Measurements from ENCODE around the gene TMEM25.

TMEM25 gene

DNA sequence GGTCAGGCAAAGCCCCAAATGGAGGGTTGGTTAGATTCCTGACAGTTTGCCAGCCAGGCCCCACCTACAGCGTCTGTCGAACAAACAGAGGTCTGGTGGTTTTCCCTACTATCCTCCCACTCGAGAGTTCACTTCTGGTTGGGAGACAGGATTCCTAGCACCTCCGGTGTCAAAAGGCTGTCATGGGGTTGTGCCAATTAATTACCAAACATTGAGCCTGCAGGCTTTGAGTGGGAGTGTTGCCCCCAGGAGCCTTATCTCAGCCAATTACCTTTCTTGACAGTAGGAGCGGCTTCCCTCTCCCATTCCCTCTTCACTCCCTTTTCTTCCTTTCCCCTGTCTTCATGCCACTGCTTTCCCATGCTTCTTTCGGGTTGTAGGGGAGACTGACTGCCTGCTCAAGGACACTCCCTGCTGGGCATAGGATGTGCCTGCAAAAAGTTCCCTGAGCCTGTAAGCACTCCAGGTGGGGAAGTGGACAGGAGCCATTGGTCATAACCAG, 8.4 kb upstream of the TMEM25 start:
- no peak for DNase-seq (ENCODE audit: extremely low read depth, insufficient read length)
- Histone ChIP-seq H3K36me3 (ENCODE audit: control insufficient read depth, insufficient read depth, low read length) (peaks cover 20% of the 10 kb centered on the region), H3K4me3 (replicated peaks; ENCODE audit: low read depth, low read length) (no peak overlapping the region)

DNA sequence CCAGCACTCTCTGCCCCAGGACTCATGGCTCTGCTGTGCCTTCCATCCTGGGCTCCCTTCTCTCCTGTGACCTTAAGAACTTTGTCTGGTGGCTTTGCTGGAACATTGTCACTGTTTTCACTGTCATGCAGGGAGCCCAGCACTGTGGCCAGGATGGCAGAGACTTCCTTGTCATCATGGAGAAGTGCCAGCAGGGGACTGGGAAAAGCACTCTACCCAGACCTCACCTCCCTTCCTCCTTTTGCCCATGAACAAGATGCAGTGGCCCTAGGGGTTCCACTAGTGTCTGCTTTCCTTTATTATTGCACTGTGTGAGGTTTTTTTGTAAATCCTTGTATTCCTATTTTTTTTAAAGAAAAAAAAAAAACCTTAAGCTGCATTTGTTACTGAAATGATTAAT, 6.6 kb upstream of the TMEM25 start:
- H3K36me3 ChIP-seq (ENCODE audit: control insufficient read depth, insufficient read depth, low read length) = peaks cover 20% of the 10 kb centered on the region
- no peak for DNase-seq (ENCODE audit: extremely low read depth, insufficient read length)
- TF ChIP-seq, protein P1, sequence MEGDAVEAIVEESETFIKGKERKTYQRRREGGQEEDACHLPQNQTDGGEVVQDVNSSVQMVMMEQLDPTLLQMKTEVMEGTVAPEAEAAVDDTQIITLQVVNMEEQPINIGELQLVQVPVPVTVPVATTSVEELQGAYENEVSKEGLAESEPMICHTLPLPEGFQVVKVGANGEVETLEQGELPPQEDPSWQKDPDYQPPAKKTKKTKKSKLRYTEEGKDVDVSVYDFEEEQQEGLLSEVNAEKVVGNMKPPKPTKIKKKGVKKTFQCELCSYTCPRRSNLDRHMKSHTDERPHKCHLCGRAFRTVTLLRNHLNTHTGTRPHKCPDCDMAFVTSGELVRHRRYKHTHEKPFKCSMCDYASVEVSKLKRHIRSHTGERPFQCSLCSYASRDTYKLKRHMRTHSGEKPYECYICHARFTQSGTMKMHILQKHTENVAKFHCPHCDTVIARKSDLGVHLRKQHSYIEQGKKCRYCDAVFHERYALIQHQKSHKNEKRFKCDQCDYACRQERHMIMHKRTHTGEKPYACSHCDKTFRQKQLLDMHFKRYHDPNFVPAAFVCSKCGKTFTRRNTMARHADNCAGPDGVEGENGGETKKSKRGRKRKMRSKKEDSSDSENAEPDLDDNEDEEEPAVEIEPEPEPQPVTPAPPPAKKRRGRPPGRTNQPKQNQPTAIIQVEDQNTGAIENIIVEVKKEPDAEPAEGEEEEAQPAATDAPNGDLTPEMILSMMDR (IDR thresholded peaks at IDR 0.05; ENCODE audit: insufficient read depth, low read length, poor library complexity, severe bottlenecking) = no peak
- H3K27me3 ChIP-seq (replicated peaks; ENCODE audit: control insufficient read depth, insufficient read depth, low read length) = no peaks in the 10 kb centered on the region
- no peak overlapping the region for H3K4me3 ChIP-seq (replicated peaks; ENCODE audit: low read depth, low read length)

More for the DNA sequence above, 8.4 kb upstream of the TMEM25 start:
- TF ChIP-seq, protein P1 (IDR thresholded peaks at IDR 0.05; ENCODE audit: insufficient read depth, low read length, poor library complexity, severe bottlenecking) = peak; percentile 37
- H3K27me3 ChIP-seq (replicated peaks; ENCODE audit: control insufficient read depth, insufficient read depth, low read length) = no peaks in the 10 kb centered on the region

DNA sequence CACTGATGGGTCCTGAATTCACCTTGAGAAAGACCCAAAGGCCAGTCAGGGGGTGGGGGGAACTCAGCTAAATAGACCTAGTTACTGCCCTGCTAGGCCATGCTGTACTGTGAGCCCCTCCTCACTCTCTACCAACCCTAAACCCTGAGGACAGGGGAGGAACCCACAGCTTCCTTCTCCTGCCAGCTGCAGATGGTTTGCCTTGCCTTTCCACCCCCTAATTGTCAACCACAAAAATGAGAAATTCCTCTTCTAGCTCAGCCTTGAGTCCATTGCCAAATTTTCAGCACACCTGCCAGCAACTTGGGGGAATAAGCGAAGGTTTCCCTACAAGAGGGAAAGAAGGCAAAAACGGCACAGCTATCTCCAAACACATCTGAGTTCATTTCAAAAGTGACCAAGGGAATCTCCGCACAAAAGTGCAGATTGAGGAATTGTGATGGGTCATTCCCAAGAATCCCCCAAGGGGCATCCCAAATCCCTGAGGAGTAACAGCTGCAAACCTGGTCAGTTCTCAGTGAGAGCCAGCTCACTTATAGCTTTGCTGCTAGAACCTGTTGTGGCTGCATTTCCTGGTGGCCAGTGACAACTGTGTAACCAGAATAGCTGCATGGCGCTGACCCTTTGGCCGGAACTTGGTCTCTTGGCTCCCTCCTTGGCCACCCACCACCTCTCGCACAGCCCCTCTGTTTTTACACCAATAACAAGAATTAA, 6.1 kb upstream of the TMEM25 start:
- TF ChIP-seq, protein P1 (IDR thresholded peaks at IDR 0.05; ENCODE audit: insufficient read depth, low read length, poor library complexity, severe bottlenecking) = no peak
- DNase-seq (ENCODE audit: extremely low read depth, insufficient read length) = no peak
- H3K4me3 ChIP-seq (replicated peaks; ENCODE audit: low read depth, low read length) = no peak overlapping the region
- H3K27me3 ChIP-seq (replicated peaks; ENCODE audit: control insufficient read depth, insufficient read depth, low read length) = no peaks in the 10 kb centered on the region
- H3K36me3 ChIP-seq (ENCODE audit: control insufficient read depth, insufficient read depth, low read length) = peaks cover 18% of the 10 kb centered on the region

DNA sequence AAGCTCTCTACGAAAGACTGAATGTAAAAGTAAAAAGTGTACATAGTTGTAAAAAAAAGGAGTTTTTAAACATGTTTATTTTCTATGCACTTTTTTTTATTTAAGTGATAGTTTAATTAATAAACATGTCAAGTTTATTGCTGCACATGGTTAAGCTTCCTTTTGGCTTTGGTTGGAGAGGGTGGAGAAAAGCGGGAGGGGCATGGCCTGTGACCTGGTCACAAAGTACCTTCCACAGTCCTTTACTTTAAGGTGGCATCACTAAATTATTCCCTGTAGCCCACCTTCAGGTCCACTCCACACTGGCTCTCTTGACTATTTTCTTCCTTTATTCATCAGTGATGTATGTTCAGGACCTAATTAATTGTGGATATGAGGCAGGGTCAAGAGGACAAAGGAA, 4.3 kb upstream of the TMEM25 start:
- peaks cover 16% of the 10 kb centered on the region for H3K36me3 ChIP-seq (ENCODE audit: control insufficient read depth, insufficient read depth, low read length)
- no peak for DNase-seq (ENCODE audit: extremely low read depth, insufficient read length)
- TF ChIP-seq, protein P1 (IDR thresholded peaks at IDR 0.05; ENCODE audit: insufficient read depth, low read length, poor library complexity, severe bottlenecking) = no peak
- H3K27me3 ChIP-seq (replicated peaks; ENCODE audit: control insufficient read depth, insufficient read depth, low read length) = no peaks in the 10 kb centered on the region
- H3K4me3 ChIP-seq (replicated peaks; ENCODE audit: low read depth, low read length) = no peak overlapping the region

DNA sequence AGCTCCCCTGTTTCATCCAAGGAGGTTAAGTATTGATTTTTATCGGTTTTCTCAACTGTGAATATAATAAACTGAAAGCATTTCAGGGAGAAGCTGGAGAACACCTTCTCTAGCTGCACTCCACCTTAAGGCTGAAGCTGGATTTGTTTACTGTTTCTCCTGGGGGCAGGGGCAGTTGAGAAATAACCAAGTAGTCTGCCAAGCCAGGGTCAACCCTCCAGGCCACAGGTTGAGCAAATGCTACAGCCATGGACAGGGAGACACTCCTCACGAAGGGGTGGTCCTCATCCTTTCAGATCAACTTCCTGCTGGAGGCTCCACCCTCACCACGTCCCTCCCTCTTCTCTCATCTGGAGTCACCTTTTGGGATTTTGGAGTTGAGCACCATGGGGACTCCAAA, 3.9 kb upstream of the TMEM25 start, which contains the start of gene TTC36:
Gene TTC36, plus strand, starts transcription at position 366 of the 400 bp plus-strand sequence. Its CDS starts 21 bp downstream, at position 387.
- H3K4me3 ChIP-seq (replicated peaks; ENCODE audit: low read depth, low read length) = no peak within 1 kb of the TSS

More for the DNA sequence above, 3.9 kb upstream of the TMEM25 start, which contains the start of gene TTC36:
- H3K36me3 ChIP-seq (ENCODE audit: control insufficient read depth, insufficient read depth, low read length) = peaks cover 12% of the 10 kb centered on the region
- TF ChIP-seq, protein P1 (IDR thresholded peaks at IDR 0.05; ENCODE audit: insufficient read depth, low read length, poor library complexity, severe bottlenecking) = no peak
- no peak for DNase-seq (ENCODE audit: extremely low read depth, insufficient read length)
- no peaks in the 10 kb centered on the region for H3K27me3 ChIP-seq (replicated peaks; ENCODE audit: control insufficient read depth, insufficient read depth, low read length)
